Measurements from ENCODE around the gene KCNA5.

GRCh38 chr12:4994622-4995021, 49.1 kb upstream of the KCNA5 start:
- TF ChIP-seq CTCF (IDR thresholded peaks at IDR 0.05) = no peak
- TF ChIP-seq POLR2A (IDR thresholded peaks at IDR 0.05) = no peak

All from heart left ventricle (tissue), 13 donors.